Adrenal gland (tissue), 12 donors: ENCODE measurements around the gene ADAT3. TPM values are rescaled to one million over a fixed set of nuclear protein-coding genes. Genes with fewer than 3 reads are reported as not detected.
A peak's percentile ranks its signal among the peaks of the same experiment; 100 is the strongest.

ENCODE experiments used
- DNase-seq, 7 donors: peaks; one replicate each; pipeline ENCODE4 v3.0.0-alpha.2; 2019 to 2020
- H3K27ac ChIP-seq, 5 donors: fragments of 200-600 bp; sonication (generic) in 4 of 5; 1 replicate in 3 of 5; 2 replicates in 2 of 5; pipeline versions ENCODE4 v1.5.1 to v1.8.0; 2016 to 2020; ENCODE audit warnings: mild to moderate bottlenecking in 1 of 5
- H3K27me3 ChIP-seq: fragments of 200-600 bp; 2 replicates; pipeline ENCODE4 v1.8.0; 2021
- H3K36me3 ChIP-seq, 2 donors: fragments of 200-600 bp; replicated peaks in 1 of 2; 1 replicate in 1 of 2; 2 replicates in 1 of 2; pipeline versions ENCODE4 v1.5.1 to v1.8.0; 2018 to 2022
- H3K4me1 ChIP-seq, 2 donors: fragments of 200-600 bp; replicated peaks in 1 of 2; 1 replicate in 1 of 2; 2 replicates in 1 of 2; pipeline versions ENCODE4 v1.5.1 to v1.8.0; 2018 to 2021
- H3K4me3 ChIP-seq, 4 donors: fragments of 200-600 bp; sonication (generic) in 3 of 4; one replicate each; pipeline ENCODE4 v1.5.1; 2016 to 2018
- H3K9me3 ChIP-seq, 3 donors: fragments of 200-600 bp; sonication (generic) in 1 of 3; replicated peaks in 1 of 3; 1 replicate in 2 of 3; 2 replicates in 1 of 3; pipeline versions ENCODE4 v1.5.1 to v1.8.0; 2016 to 2021
- CTCF ChIP-seq, 6 experiments: fragments of 450-650 bp in 4 of 6; fragments of 200-600 bp in 2 of 6; sonication (generic) in 1 of 6; IDR thresholded peaks; 1 replicate in 5 of 6; 2 replicates in 1 of 6; pipeline versions ENCODE4 v1.5.1 to v1.8.0; 2016 to 2021; ENCODE audit warnings: antibody characterized with exemption in 6 of 6, mild to moderate bottlenecking in 2 of 6, moderate library complexity in 1 of 6
- POLR2A ChIP-seq, 2 donors: fragments of 450-650 bp; IDR thresholded peaks; one replicate each; pipeline ENCODE4 v1.6.1; 2017; ENCODE audit warnings: antibody characterized with exemption in 2 of 2, mild to moderate bottlenecking in 2 of 2, moderate library complexity in 1 of 2
- WGBS, 4 donors: extraction: QIAGEN DNeasy Blood & Tissue Kit in 2 of 4; methylation state at CpG; one replicate each; pipeline versions ENCODE4 v1.1.5 to v1.1.7; 2013 to 2017; 5-methylcytosine and 5-hydroxymethylcytosine counted together
- intact Hi-C, 2 donors: fragments of 100-400 bp; cut with DNase I; formaldehyde crosslinking; loops; one replicate each; pipeline versions ENCODE4 v1.14.1 to v1.15.0; 2022 to 2023
- polyA plus RNA-seq, 3 donors: library from polyadenylated mRNA; stranded (reverse); fragments of 200-250 nt in 2 of 3; fragments of 350-450 nt in 1 of 3; fragmentation: Illumina TruSeq in 1 of 3; extraction: RNeasy Lipid Tissue Mini Kit (QIAGEN cat#74804) in 1 of 3; gene quantifications; one replicate each; pipeline ENCODE4 v1.2.3, GENCODE V29; 2013 to 2014
- total RNA-seq, 9 donors: library from RNA; depleted of rRNA in 4 of 9; stranded (reverse); fragments of >200 nt in 4 of 9; fragments of 120-200 nt in 1 of 9; fragmentation: NEBNext Ultra II Directional in 1 of 9; extraction: Animal tissue kit (Norgen Biotek cat#: 25700) in 1 of 9; gene quantifications; one replicate each; pipeline versions ENCODE4 v1.1.0 to v1.2.4, GENCODE V29; 2013 to 2023
- donor health status: healthy with polysubstance abuse.
- donor health status: Bipolar disorder and iron deficiency.
- donor health status: DM: yes; HTN: yes; CAD: no.
- donor health status: DM: no; HTN: no; CAD: no.
- donor health status: DM: no; HTN: no; CAD: no.
- donor health status: DM: yes; HTN: yes; CAD: no.

ADAT3 gene
- total and polyA plus RNA-seq, 12 donors, result 1.7 to 29.6 (median 8.3) TPM; not detected in 1

DNA sequence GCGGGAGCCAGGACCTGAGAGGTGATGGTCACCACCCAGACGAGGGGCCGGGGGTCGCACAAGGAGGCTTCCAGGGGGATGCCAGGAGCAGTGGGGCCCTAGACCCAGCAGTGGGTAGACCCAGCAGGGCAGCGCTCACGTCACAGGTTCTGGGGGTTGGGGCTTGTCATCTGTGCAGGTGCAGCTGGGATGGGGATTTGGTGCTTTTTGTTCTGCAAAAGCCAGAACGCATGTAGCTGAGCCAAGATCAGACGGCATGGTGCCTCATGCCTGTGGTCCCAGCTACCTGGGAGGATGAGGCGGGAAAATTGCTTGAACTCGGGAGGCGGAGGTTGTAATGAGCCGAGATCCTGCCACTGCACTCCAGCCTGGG lies 50.9 kb downstream of the ADAT3 start:
- no peak for DNase-seq
- H3K4me3 ChIP-seq, result no peak overlapping the region
- TF ChIP-seq CTCF (IDR thresholded peaks at IDR 0.05), result no peak
- TF ChIP-seq POLR2A (IDR thresholded peaks at IDR 0.05), result no peak
- intact Hi-C loops, result loop anchor here in 1 of 2 donors (10.0 kb wide), 1 partner anchor 49 kb away; no protein-coding TSS in a partner anchor
- 87 to 91% (median 90%) methylated on average over 6 to 12 of the region's 12 CpGs; no CpG with 5 or more reads in 1 of the 4 donors for WGBS, 4 donors
- no peaks in the 10 kb centered on the region for H3K9me3 ChIP-seq
- H3K27me3 ChIP-seq, result no peaks in the 10 kb centered on the region
- no peaks in the 10 kb centered on the region for H3K36me3 ChIP-seq
- peaks cover 4 to 9% of the 10 kb centered on the region in 2 donors for H3K4me1 ChIP-seq
- H3K27ac ChIP-seq, result no peak overlapping the region

GRCh38 chr19:1956868-1957492 lies 51.8 kb downstream of the ADAT3 start:
- 60 to 77% (median 67%) methylated on average over 14 to 28 of the region's 28 CpGs for WGBS, 4 donors
- Histone ChIP-seq H3K36me3 (no peaks in the 10 kb centered on the region), H3K27ac (peak overlapping the region in 1 of 5 donors; percentile 22), H3K27me3 (no peaks in the 10 kb centered on the region), H3K4me3 (no peak overlapping the region), H3K4me1 (peaks cover 4 to 9% of the 10 kb centered on the region in 2 donors), H3K9me3 (no peaks in the 10 kb centered on the region)
- TF ChIP-seq POLR2A (IDR thresholded peaks at IDR 0.05) (peak in 1 of 2 donors; percentile 18), CTCF (IDR thresholded peaks at IDR 0.05) (no peak)
- DNase-seq, result peak; percentile 68 to 92 (median 83)
- intact Hi-C loops, result loop anchor here in 1 of 2 donors (10.0 kb wide), 1 partner anchor 48 kb away; no protein-coding TSS in a partner anchor

DNA sequence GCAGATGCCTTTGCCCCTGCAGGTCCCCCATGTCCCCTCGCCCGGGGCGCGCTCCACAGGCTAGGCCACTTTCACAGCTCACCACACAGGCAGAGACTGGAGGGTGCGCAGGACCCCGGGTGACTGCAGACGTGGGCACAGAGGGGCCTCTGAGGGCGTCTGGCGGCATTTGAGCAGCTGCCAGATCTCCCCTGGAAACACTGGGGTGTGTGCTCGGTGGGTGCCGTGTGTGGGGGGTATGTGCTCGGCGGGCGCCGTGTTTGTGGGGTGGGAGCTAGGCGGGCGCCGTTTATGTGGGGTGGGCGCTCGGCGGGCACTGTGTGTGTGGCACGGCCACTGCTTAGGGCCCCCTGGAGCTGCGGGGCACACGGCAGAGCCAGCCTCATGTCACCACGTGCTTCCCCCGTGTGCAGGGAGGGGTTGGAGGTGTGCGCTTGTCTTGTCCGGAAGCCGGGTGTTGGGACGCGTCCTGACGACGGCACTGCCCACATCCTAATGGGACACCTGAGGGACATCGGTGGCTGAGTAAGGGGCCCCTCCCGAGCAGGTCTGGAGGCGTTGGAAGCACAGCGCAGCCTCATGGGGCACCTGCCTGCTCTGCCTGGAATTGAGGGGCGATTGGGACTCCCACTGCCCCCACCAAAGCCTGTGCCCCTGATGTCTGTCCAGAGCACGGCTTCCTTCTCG lies 52.5 kb downstream of the ADAT3 start:
- TF ChIP-seq CTCF (IDR thresholded peaks at IDR 0.05) (no peak), POLR2A (IDR thresholded peaks at IDR 0.05) (no peak)

GRCh38 chr19:1959928-1960589 lies 54.9 kb downstream of the ADAT3 start:
- Histone ChIP-seq H3K27me3 (no peaks in the 10 kb centered on the region), H3K36me3 (no peaks in the 10 kb centered on the region), H3K4me3 (no peak overlapping the region), H3K4me1 (peaks cover 4 to 9% of the 10 kb centered on the region in 2 donors), H3K27ac (no peak overlapping the region), H3K9me3 (no peaks in the 10 kb centered on the region)
- TF ChIP-seq POLR2A (IDR thresholded peaks at IDR 0.05), result no peak
- no peak for TF ChIP-seq CTCF (IDR thresholded peaks at IDR 0.05)
- 92 to 95% (median 93%) methylated on average over 13 to 32 of the region's 32 CpGs for WGBS, 4 donors
- no peak for DNase-seq
- intact Hi-C loops, result loop anchor here in 1 of 2 donors (10.0 kb wide), 1 partner anchor 45 kb away; no protein-coding TSS in a partner anchor

More for the DNA sequence above, 52.5 kb downstream of the ADAT3 start:
- intact Hi-C loops, result loop anchor here in 1 of 2 donors (10.0 kb wide), 1 partner anchor 47 kb away; no protein-coding TSS in a partner anchor
- Histone ChIP-seq H3K4me3 (no peak overlapping the region), H3K4me1 (peaks cover 4 to 9% of the 10 kb centered on the region in 2 donors), H3K9me3 (no peaks in the 10 kb centered on the region), H3K36me3 (no peaks in the 10 kb centered on the region), H3K27ac (peak overlapping the region in 1 of 5 donors; percentile 22), H3K27me3 (no peaks in the 10 kb centered on the region)
- no peak for DNase-seq
- 75 to 84% (median 83%) methylated on average over 14 to 40 of the region's 40 CpGs for WGBS, 4 donors
